ENCODE data around the gene CLK4.
A peak's percentile ranks its signal among the peaks of the same experiment; 100 is the strongest.

Gene CLK4

GRCh38 chr5:178640331-178641045 lies 13.6 kb upstream of the CLK4 start:
- DNase-seq (ENCODE audit: extremely low read depth in 1 of 2, low read depth in 1 of 2) = no peak

GRCh38 chr5:178637356-178638074 lies 10.7 kb upstream of the CLK4 start:
- no peak for DNase-seq (ENCODE audit: extremely low read depth in 1 of 2, low read depth in 1 of 2)

GRCh38 chr5:178632285-178632684 lies 5.4 kb upstream of the CLK4 start:
- no peak for DNase-seq (ENCODE audit: extremely low read depth in 1 of 2, low read depth in 1 of 2)

- no peak for DNase-seq (ENCODE audit: extremely low read depth in 1 of 2, low read depth in 1 of 2)
These were observed 4.1 kb upstream of the CLK4 start for GRCh38 chr5:178630951-178631350.

- no peak for DNase-seq (ENCODE audit: extremely low read depth in 1 of 2, low read depth in 1 of 2)
These were observed 3.7 kb upstream of the CLK4 start for GRCh38 chr5:178630475-178630930.

GRCh38 chr5:178627259-178627598 lies 379 bp upstream of the CLK4 start:
- DNase-seq (ENCODE audit: extremely low read depth in 1 of 2, low read depth in 1 of 2) = no peak

DNA sequence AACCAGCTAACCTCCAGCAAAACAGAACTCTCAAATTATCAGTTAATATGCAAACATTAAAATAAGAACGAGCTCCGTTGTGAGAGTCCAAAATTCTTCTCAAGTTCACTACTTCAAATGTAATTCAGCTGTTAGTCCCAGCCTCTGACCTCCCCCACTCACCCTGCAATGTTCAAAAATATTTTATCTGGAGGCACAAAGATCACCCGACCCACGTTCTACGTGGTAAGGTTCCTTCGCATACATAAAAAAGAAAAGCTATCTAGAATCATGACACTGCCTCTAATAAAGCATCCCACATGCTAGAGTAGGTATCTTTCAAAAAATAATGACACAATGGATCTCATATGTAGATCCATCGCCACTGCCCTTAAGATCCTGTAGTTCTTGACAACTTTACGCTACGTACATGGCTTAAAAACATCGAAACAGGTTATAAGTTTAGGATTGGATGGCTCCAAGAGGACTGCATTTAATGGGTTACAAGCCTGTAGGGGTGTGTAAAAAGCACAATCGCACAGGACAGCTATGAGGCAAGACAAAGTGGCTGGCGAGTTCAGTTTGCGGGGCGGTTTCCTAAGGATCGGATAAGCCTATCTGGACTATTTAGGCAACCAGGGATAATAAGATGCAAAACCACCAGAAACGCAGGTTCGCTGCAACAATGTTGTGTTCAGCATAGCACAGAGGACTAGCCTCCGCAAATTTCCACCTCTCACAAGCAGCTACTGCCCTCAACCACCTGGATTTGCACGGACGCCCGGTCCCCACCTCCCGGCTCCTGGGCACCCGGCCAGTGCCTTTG lies 969 bp downstream of the CLK4 start:
- DNase-seq (ENCODE audit: extremely low read depth in 1 of 2, low read depth in 1 of 2) = no peak

- DNase-seq (ENCODE audit: extremely low read depth in 1 of 2, low read depth in 1 of 2) = no peak
These were observed 2.0 kb downstream of the CLK4 start for GRCh38 chr5:178624631-178625546.

DNA sequence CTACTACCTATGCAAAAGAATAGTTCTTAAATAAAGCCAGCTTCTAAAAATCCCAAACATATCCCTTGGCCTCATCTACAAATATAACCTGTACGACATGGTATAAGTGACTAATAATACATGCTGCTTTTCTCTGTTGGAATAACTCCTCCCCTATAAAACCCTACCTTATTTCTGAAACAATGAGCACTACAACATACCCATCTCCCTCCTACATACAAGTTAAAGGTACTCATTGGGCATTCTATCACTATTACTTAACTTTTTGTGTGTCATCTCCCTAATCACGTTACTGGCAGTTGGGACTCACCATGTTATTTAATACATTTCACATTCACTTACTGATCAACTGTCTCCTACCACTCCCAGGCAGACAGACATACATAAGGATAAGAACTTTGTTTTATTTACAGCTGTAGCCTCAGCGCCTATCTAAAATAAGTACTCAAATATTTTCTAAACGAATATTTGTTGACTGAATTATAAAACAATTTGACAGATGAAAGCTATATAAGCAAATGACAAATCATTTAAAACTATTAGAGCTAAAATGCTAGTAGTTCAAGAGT lies 4.1 kb downstream of the CLK4 start:
- DNase-seq (ENCODE audit: extremely low read depth in 1 of 2, low read depth in 1 of 2) = no peak

GRCh38 chr5:178619390-178619789 lies 7.5 kb downstream of the CLK4 start:
- no peak for DNase-seq (ENCODE audit: extremely low read depth in 1 of 2, low read depth in 1 of 2)

- no peak for DNase-seq (ENCODE audit: extremely low read depth in 1 of 2, low read depth in 1 of 2)
These were observed 14.6 kb downstream of the CLK4 start for GRCh38 chr5:178612299-178612698.

DNA sequence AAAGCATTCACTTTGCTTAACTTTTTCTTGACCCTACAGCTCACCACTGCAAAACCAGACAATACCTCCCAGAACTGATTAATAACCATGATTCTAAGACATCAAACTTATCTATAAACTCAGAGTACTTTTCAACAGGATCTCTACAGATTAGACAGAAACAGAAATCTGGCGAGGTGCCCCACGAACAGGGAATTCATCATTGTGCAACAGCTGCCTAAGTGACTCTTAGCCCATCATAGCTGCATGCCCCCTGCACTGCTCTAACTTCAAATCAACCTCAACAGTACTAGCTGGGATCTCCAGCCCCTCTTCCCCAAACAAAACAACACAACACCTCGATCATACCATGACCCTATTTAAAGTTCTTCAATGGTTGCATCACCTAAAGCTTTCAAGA lies 20.6 kb downstream of the CLK4 start:
- no peak for DNase-seq (ENCODE audit: extremely low read depth in 1 of 2, low read depth in 1 of 2)

- DNase-seq (ENCODE audit: extremely low read depth in 1 of 2, low read depth in 1 of 2) = no peak
These were observed 21.1 kb downstream of the CLK4 start for GRCh38 chr5:178605788-178606187.

GRCh38 chr5:178602752-178603151 lies 24.1 kb downstream of the CLK4 start:
- no peak for DNase-seq (ENCODE audit: extremely low read depth in 1 of 2, low read depth in 1 of 2)

DNA sequence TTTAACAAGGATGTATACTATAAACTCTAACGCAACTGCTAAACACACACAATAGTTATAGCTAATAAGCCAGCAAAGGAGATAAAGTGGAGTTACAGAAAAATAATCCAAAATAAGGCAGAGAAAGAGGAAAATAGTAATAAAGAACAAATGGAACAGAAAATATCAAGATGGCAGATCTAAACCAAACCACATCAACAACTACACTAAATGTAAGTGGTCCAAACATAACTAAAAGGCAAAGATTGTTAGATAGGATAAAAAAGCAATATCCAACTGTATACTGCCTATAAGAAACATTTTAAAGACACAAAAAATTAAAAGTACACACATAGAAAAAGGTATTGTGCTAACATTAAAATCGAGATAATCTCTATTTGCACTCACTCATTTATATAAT lies 31.1 kb downstream of the CLK4 start:
- no peak for DNase-seq (ENCODE audit: extremely low read depth in 1 of 2, low read depth in 1 of 2)

GRCh38 chr5:178595150-178595549 lies 31.7 kb downstream of the CLK4 start:
- no peak for DNase-seq (ENCODE audit: extremely low read depth in 1 of 2, low read depth in 1 of 2)

DNA sequence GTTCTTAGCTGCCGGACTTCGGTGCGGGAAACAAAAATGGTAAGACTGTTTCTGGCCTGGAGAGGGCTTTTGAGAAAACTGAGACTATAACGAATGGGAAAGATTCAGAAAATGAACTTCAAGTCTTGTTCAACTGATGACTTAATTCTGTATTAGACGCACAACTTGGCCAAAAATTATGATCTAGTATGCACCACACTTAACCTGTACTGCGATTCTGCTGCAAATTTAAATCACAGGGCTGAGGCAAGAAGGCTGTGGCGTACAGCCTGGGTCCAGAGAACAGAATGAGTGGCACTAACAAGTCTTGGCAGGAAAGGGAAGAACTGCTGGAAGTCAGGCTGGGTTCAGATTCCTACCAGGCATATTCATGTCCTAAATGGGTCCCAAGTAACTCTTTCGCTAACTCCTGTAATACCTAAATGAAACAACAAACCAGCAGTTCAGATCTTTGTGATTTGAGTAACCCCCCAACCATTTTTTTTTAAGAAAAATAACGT lies 35.9 kb downstream of the CLK4 start:
- DNase-seq (ENCODE audit: extremely low read depth in 1 of 2, low read depth in 1 of 2) = no peak

DNA sequence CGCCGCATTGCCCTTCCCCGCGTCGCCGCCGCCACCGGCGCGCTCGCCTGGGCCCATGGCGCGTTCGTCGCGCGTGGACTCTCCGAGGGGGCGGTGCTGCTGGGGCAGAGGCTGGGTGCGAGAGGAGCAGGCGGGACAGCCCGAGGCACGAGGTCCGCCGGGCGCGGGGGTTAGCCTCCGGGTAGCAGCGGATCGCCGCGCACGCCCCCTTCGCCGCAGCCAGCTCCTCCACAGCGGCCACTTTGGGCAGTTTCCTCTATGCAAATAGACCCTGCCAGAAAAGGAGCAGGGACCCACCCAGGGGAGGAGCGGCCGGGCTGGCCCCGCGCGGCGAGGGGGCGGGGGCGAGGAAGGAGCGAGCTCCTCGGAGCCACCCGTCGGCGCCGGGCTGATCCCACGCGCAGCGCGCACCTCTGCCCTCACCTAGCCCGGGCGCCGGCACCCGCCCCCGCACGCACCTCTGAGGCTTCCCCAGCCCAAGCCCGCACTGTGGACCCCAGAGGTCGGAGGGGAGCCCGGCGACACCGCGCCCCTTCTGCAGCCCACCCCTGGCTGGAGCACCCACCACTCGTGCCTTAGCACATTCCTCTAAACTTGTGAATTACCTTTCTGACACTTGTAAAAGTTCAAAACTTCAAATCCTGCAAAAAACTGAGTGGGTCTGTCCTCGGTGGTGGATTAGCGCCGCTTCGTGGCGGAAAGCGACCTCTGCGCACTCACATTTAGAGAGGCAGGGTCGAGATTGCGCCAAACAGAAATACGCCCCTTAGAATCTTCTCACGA lies 36.5 kb downstream of the CLK4 start, which contains the start of gene COL23A1:
Gene COL23A1 (minus strand): TSS at position 253 of the 783 bp plus-strand sequence.
- DNase-seq (ENCODE audit: extremely low read depth in 1 of 2, low read depth in 1 of 2) = peak in 1 of 2 donors; percentile 11

Data from activated CD8-positive, alpha-beta memory T cell treated with anti-CD3 and anti-CD28 coated beads for 1 hour (primary cell).